ENCODE results near the gene CHRNA7. TPM values are rescaled to one million over a fixed set of nuclear protein-coding genes. Genes with fewer than 3 reads are reported as not detected.
"Not testable (repeated sequence)": the region's sequence is repeated elsewhere in the genome, so short reads cannot be mapped to it uniquely, and the experiment has no call there.

CHRNA7 gene
- total RNA-seq, 4 donors from 2014 or later, result 0.20 to 10.2 (median 4.2) TPM

DNA sequence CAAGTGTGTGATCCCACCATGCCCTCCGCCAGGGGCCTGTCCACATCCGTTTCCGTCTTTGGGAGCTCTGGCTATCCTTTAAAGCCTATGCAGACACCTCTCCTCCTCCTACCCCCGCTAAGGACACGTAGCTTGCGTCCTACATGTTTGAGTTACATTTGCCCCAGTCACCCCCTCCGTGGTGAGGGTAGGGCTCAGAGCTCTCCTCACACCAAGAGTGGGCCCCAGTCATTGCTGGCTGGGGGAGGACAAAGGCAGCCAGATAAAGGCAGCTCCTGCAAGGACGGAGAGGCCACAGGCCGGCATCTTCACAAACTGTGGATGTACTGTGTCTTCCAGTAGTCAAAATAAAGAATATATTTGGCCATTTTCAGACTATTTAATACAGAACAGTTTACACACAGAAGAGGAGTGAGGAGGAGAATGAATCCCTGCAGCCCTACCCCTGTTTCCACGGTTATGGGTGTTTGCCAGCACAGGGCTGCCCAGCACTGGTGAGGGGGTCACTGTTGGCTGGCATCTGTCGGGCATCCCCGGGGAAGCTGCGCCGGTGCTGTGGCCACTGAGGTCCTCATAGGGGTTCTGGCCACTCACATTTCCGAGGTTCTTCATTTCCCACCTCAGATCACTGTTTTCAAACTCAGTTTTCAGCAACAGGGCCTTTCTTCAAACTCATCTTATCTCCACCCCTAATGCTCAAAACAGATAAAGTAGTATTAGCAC lies 118.7 kb downstream of the CHRNA7 start:
- Histone ChIP-seq H3K9me3 (no peaks in the 10 kb centered on the region), H3K36me3 (no peaks in the 10 kb centered on the region), H3K27ac (no peak overlapping the region), H3K4me3 (no peak overlapping the region), H3K27me3 (no peaks in the 10 kb centered on the region), H3K4me1 (no peaks in the 10 kb centered on the region)
- 85 to 90% methylated on average over 2 to 15 of the region's 15 CpGs for WGBS, 2 donors (ENCODE audit: low coverage in 1 of 2)
- intact Hi-C loops (cut with DNase I; ENCODE audit: low total_unique reads) (loop anchor here (10.0 kb wide), 1 partner anchor 1616 kb away; no protein-coding TSS in a partner anchor), in situ Hi-C loops (cut with MboI; ENCODE audit: low pct_ligation_motif_present in 1 of 4, low pct_unique_long_range_greater_than_20kb in 1 of 4, low sequenced_read_pairs in 3 of 4) (loop anchor here in 1 of 4 donors (5.0 kb wide), 1 partner anchor 52 kb away; no protein-coding TSS in a partner anchor)
- TF ChIP-seq, protein P1, sequence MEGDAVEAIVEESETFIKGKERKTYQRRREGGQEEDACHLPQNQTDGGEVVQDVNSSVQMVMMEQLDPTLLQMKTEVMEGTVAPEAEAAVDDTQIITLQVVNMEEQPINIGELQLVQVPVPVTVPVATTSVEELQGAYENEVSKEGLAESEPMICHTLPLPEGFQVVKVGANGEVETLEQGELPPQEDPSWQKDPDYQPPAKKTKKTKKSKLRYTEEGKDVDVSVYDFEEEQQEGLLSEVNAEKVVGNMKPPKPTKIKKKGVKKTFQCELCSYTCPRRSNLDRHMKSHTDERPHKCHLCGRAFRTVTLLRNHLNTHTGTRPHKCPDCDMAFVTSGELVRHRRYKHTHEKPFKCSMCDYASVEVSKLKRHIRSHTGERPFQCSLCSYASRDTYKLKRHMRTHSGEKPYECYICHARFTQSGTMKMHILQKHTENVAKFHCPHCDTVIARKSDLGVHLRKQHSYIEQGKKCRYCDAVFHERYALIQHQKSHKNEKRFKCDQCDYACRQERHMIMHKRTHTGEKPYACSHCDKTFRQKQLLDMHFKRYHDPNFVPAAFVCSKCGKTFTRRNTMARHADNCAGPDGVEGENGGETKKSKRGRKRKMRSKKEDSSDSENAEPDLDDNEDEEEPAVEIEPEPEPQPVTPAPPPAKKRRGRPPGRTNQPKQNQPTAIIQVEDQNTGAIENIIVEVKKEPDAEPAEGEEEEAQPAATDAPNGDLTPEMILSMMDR (IDR thresholded peaks at IDR 0.05), result no peak
- TF ChIP-seq POLR2A (IDR thresholded peaks at IDR 0.05) (no peak), POLR2AphosphoS5 (IDR thresholded peaks at IDR 0.05) (no peak), EP300 (IDR thresholded peaks at IDR 0.05; ENCODE audit: low read depth) (no peak)
- DNase-seq, result no peak

- no peak for DNase-seq
- no peak for TF ChIP-seq EP300 (IDR thresholded peaks at IDR 0.05; ENCODE audit: low read depth)
- no peak for TF ChIP-seq POLR2AphosphoS5 (IDR thresholded peaks at IDR 0.05)
- TF ChIP-seq, protein P1 (IDR thresholded peaks at IDR 0.05), result no peak
- TF ChIP-seq POLR2A (IDR thresholded peaks at IDR 0.05), result no peak
- H3K27ac ChIP-seq, result no peak overlapping the region
- intact Hi-C loops (cut with DNase I; ENCODE audit: low total_unique reads), result no loop called here
- in situ Hi-C loops (cut with MboI; ENCODE audit: low pct_ligation_motif_present in 1 of 4, low pct_unique_long_range_greater_than_20kb in 1 of 4, low sequenced_read_pairs in 3 of 4), result no loop called here
- no peaks in the 10 kb centered on the region for H3K9me3 ChIP-seq
- no peaks in the 10 kb centered on the region for H3K36me3 ChIP-seq
- H3K4me1 ChIP-seq, result no peaks in the 10 kb centered on the region
- no peaks in the 10 kb centered on the region for H3K27me3 ChIP-seq
- no peak overlapping the region for H3K4me3 ChIP-seq
- 54 to 100% methylated on average over 1 of the region's 1 CpG for WGBS, 2 donors (ENCODE audit: low coverage in 1 of 2)
These were observed 122.3 kb downstream of the CHRNA7 start for GRCh38 chr15:32152574-32152973.

- H3K27me3 ChIP-seq; intact Hi-C loops (cut with DNase I; ENCODE audit: low total_unique reads); H3K36me3 ChIP-seq; H3K9me3 ChIP-seq; H3K4me3 ChIP-seq; H3K27ac ChIP-seq; in situ Hi-C loops (cut with MboI; ENCODE audit: low pct_ligation_motif_present in 1 of 4, low pct_unique_long_range_greater_than_20kb in 1 of 4, low sequenced_read_pairs in 3 of 4); H3K4me1 ChIP-seq; DNase-seq: not testable (repeated sequence)
- WGBS, 2 donors (ENCODE audit: low coverage in 1 of 2), result no CpG with 5 or more reads among the region's 18 CpGs
These were observed 123.7 kb downstream of the CHRNA7 start for GRCh38 chr15:32153868-32154623.

GRCh38 chr15:32162143-32162542 lies 131.8 kb downstream of the CHRNA7 start:
- H3K27me3 ChIP-seq; H3K9me3 ChIP-seq; H3K27ac ChIP-seq; H3K4me1 ChIP-seq; H3K36me3 ChIP-seq; intact Hi-C loops (cut with DNase I; ENCODE audit: low total_unique reads); DNase-seq; H3K4me3 ChIP-seq; in situ Hi-C loops (cut with MboI; ENCODE audit: low pct_ligation_motif_present in 1 of 4, low pct_unique_long_range_greater_than_20kb in 1 of 4, low sequenced_read_pairs in 3 of 4): not testable (repeated sequence)
- no CpG with 5 or more reads among the region's 2 CpGs for WGBS, 2 donors (ENCODE audit: low coverage in 1 of 2)

DNA sequence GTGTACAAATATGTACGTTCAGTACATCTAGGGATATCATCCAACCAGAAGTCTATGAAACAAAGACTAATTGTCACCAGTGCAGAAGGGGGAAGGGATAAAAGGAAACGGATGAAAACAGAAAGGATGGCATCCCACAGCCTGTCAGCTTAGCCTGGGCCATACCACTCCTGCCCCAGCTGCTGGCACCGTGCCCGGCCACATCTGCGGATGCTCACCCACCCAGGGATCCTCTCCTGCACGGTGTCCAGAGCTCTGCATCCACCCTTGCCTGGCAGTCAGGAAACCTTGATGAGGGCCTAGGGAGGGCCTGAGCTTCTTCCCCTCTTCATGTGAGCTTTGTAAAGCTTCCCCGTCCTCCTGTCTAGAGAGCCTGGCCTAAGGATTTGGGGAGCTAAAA lies 133.8 kb downstream of the CHRNA7 start:
- intact Hi-C loops (cut with DNase I; ENCODE audit: low total_unique reads); H3K9me3 ChIP-seq; H3K27me3 ChIP-seq; H3K36me3 ChIP-seq; H3K27ac ChIP-seq; in situ Hi-C loops (cut with MboI; ENCODE audit: low pct_ligation_motif_present in 1 of 4, low pct_unique_long_range_greater_than_20kb in 1 of 4, low sequenced_read_pairs in 3 of 4); DNase-seq; H3K4me1 ChIP-seq; H3K4me3 ChIP-seq: not testable (repeated sequence)
- WGBS, 2 donors (ENCODE audit: low coverage in 1 of 2), result no CpG with 5 or more reads among the region's 7 CpGs

GRCh38 chr15:32164747-32165146 lies 134.4 kb downstream of the CHRNA7 start:
- H3K36me3 ChIP-seq, DNase-seq: not testable (repeated sequence)

DNA sequence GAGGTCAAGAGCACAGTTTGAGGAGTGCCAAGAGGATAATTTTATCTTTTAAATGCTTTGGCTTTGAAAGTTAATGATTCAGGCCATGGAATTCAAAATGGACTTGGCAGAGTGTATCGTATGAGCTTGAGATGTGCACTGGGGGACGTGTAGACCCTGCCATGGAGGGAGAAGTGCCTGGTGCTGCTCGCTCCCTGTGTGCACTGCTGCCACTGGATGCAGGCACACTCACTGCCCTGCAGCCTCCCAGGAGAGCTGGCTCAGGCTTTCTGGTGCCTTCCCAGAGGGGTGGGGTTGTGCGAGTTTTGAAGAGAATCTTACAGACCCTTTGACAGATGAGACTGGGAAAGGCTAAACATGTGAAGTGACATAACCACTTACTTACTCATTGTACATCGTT lies 135.5 kb downstream of the CHRNA7 start:
- H3K36me3 ChIP-seq; intact Hi-C loops (cut with DNase I; ENCODE audit: low total_unique reads); H3K27me3 ChIP-seq; DNase-seq; H3K4me3 ChIP-seq; H3K4me1 ChIP-seq; H3K9me3 ChIP-seq; H3K27ac ChIP-seq; in situ Hi-C loops (cut with MboI; ENCODE audit: low pct_ligation_motif_present in 1 of 4, low pct_unique_long_range_greater_than_20kb in 1 of 4, low sequenced_read_pairs in 3 of 4): not testable (repeated sequence)
- WGBS, 2 donors (ENCODE audit: low coverage in 1 of 2), result 53% methylated on average over 2 of the region's 5 CpGs; no CpG with 5 or more reads in 1 of the 2 donors

More at GRCh38 chr15:32164747-32165146, 134.4 kb downstream of the CHRNA7 start:
- H3K27me3 ChIP-seq; H3K27ac ChIP-seq; intact Hi-C loops (cut with DNase I; ENCODE audit: low total_unique reads); H3K4me1 ChIP-seq; in situ Hi-C loops (cut with MboI; ENCODE audit: low pct_ligation_motif_present in 1 of 4, low pct_unique_long_range_greater_than_20kb in 1 of 4, low sequenced_read_pairs in 3 of 4); H3K9me3 ChIP-seq; H3K4me3 ChIP-seq: not testable (repeated sequence)
- WGBS, 2 donors (ENCODE audit: low coverage in 1 of 2), result no CpG with 5 or more reads among the region's 1 CpG

DNA sequence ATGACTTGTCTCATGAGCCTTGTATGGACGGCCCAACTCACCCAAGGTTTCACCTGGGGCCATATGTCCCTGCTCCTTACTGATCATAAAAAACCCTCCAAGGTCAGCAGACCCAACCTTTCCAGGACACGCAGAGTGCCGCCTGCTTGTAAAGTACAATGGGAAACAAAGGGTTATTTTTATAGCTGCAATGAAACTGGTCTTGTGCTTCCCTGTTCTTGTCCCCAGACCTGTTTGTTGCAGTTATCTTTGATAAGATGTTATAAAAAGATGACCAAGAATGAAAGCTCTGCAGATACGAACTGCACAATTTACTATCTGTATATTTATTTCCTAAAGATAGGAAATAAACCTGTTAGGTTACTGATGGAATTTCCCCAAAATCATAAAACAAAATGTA lies 136.0 kb downstream of the CHRNA7 start:
- H3K36me3 ChIP-seq; DNase-seq; in situ Hi-C loops (cut with MboI; ENCODE audit: low pct_ligation_motif_present in 1 of 4, low pct_unique_long_range_greater_than_20kb in 1 of 4, low sequenced_read_pairs in 3 of 4): not testable (repeated sequence)

More for the DNA sequence above, 136.0 kb downstream of the CHRNA7 start:
- 48 to 71% methylated on average over 2 to 4 of the region's 4 CpGs for WGBS, 2 donors (ENCODE audit: low coverage in 1 of 2)
- H3K27ac ChIP-seq; H3K4me1 ChIP-seq; intact Hi-C loops (cut with DNase I; ENCODE audit: low total_unique reads); H3K4me3 ChIP-seq; H3K9me3 ChIP-seq; H3K27me3 ChIP-seq: not testable (repeated sequence)
